ENCODE measurements around the gene TTI1. TPM values are rescaled to one million over a fixed set of nuclear protein-coding genes. Genes with fewer than 3 reads are reported as not detected.
A peak's percentile ranks its signal among the peaks of the same experiment; 100 is the strongest.

TTI1 gene
- total and polyA plus RNA-seq, 2 of the 13 experiments (the other 11 are each of a cell fraction or from before 2014, with no cell fraction given) = 22.9 to 39.8 TPM

- TF ChIP-seq POLR2AphosphoS2 (IDR thresholded peaks at IDR 0.05; ENCODE audit: low read depth, low read length) (no peak), ZNF546 (CRISPR knock-in tag; conservative IDR thresholded peaks at IDR 0.05) (peak; percentile 92), ZNF777 (CRISPR knock-in tag; IDR thresholded peaks at IDR 0.05) (peak; percentile 85), SOX5 (CRISPR knock-in tag; IDR thresholded peaks at IDR 0.05; ENCODE audit: borderline replicate concordance) (peak; percentile 34; the same call in 1 of the 2 replicates), THAP8 (CRISPR knock-in tag; IDR thresholded peaks at IDR 0.05; ENCODE audit: borderline replicate concordance) (peak; percentile 37; the same call in 1 of the 2 replicates), ZNF678 (CRISPR knock-in tag; IDR thresholded peaks at IDR 0.05) (peak; percentile 80), TERF1 (CRISPR knock-in tag; IDR thresholded peaks at IDR 0.05) (no peak), AKAP8 (CRISPR knock-in tag; IDR thresholded peaks at IDR 0.05) (peak; percentile 51; the same call in 1 of the 2 replicates), NFKB2 (CRISPR knock-in tag; IDR thresholded peaks at IDR 0.05; ENCODE audit: borderline replicate concordance) (peak; percentile 91)
- TF ChIP-seq, protein P1, sequence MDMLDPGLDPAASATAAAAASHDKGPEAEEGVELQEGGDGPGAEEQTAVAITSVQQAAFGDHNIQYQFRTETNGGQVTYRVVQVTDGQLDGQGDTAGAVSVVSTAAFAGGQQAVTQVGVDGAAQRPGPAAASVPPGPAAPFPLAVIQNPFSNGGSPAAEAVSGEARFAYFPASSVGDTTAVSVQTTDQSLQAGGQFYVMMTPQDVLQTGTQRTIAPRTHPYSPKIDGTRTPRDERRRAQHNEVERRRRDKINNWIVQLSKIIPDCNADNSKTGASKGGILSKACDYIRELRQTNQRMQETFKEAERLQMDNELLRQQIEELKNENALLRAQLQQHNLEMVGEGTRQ (IDR thresholded peaks at IDR 0.05; ENCODE audit: low read depth, low read length) = no peak
- TF ChIP-seq, protein P1 (CRISPR knock-in tag; IDR thresholded peaks at IDR 0.05; ENCODE audit: borderline replicate concordance) = peak; percentile 69
- TF ChIP-seq, protein P2, sequence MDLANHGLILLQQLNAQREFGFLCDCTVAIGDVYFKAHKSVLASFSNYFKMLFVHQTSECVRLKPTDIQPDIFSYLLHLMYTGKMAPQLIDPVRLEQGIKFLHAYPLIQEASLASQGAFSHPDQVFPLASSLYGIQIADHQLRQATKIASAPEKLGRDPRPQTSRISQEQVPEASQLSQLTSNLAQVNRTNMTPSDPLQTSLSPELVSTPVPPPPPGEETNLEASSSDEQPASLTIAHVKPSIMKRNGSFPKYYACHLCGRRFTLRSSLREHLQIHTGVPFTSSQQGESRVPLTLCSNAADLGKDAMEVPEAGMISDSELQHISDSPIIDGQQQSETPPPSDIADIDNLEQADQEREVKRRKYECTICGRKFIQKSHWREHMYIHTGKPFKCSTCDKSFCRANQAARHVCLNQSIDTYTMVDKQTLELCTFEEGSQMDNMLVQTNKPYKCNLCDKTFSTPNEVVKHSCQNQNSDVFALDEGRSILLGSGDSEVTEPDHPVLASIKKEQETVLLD (CRISPR knock-in tag; IDR thresholded peaks at IDR 0.05; ENCODE audit: low read depth) = peak; percentile 84
- TF ChIP-seq, protein P3, sequence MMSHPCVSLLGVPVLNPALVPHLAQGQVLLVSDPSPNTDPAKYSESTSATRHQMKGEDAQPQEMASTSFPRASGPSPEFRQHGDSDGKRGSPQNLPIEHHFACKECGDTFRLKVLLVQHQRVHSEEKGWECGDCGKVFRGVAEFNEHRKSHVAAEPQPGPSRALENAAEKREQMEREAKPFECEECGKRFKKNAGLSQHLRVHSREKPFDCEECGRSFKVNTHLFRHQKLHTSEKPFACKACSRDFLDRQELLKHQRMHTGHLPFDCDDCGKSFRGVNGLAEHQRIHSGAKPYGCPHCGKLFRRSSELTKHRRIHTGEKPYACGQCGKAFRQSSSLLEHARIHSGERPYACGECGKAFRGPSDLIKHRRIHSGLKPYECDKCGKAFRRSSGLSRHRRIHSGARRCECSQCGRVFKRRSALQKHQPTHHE (CRISPR knock-in tag; IDR thresholded peaks at IDR 0.05; ENCODE audit: borderline replicate concordance) = peak; percentile 99; the same call in 1 of the 2 replicates
- TF ChIP-seq, protein P4, sequence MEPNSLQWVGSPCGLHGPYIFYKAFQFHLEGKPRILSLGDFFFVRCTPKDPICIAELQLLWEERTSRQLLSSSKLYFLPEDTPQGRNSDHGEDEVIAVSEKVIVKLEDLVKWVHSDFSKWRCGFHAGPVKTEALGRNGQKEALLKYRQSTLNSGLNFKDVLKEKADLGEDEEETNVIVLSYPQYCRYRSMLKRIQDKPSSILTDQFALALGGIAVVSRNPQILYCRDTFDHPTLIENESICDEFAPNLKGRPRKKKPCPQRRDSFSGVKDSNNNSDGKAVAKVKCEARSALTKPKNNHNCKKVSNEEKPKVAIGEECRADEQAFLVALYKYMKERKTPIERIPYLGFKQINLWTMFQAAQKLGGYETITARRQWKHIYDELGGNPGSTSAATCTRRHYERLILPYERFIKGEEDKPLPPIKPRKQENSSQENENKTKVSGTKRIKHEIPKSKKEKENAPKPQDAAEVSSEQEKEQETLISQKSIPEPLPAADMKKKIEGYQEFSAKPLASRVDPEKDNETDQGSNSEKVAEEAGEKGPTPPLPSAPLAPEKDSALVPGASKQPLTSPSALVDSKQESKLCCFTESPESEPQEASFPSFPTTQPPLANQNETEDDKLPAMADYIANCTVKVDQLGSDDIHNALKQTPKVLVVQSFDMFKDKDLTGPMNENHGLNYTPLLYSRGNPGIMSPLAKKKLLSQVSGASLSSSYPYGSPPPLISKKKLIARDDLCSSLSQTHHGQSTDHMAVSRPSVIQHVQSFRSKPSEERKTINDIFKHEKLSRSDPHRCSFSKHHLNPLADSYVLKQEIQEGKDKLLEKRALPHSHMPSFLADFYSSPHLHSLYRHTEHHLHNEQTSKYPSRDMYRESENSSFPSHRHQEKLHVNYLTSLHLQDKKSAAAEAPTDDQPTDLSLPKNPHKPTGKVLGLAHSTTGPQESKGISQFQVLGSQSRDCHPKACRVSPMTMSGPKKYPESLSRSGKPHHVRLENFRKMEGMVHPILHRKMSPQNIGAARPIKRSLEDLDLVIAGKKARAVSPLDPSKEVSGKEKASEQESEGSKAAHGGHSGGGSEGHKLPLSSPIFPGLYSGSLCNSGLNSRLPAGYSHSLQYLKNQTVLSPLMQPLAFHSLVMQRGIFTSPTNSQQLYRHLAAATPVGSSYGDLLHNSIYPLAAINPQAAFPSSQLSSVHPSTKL (CRISPR knock-in tag; IDR thresholded peaks at IDR 0.05) = peak; percentile 69
- TF ChIP-seq, protein P5, sequence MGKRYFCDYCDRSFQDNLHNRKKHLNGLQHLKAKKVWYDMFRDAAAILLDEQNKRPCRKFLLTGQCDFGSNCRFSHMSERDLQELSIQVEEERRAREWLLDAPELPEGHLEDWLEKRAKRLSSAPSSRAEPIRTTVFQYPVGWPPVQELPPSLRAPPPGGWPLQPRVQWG (CRISPR knock-in tag; IDR thresholded peaks at IDR 0.05; ENCODE audit: borderline replicate concordance, low read depth) = peak; percentile 56; the same call in 1 of the 2 replicates
These were observed at the start of gene TTI1, which contains the start of gene RPRD1B (continued) for GRCh38 chr20:38033330-38034107.

Data from HepG2 (cell line).